SJSA1 (cell line): Measurements from ENCODE around the gene TXNRD2. TPM values are rescaled to one million over a fixed set of nuclear protein-coding genes. Genes with fewer than 3 reads are reported as not detected.

Source experiments
- DNase-seq, 2 experiments: peaks; one replicate each; pipeline ENCODE4 v3.0.0-alpha.2; 2015 to 2020; ENCODE audit warnings: low spot score in 2 of 2, low read depth in 1 of 2
- H3K27ac ChIP-seq: fragments of 250-450 bp; sonication (Bioruptor Pico); 2 replicates; pipeline ENCODE4 v1.5.1; 2020; ENCODE audit warnings: mild to moderate bottlenecking, moderate library complexity
- H3K27me3 ChIP-seq: fragments of 250-450 bp; sonication (Bioruptor Pico); replicated peaks from 2 replicates; pipeline ENCODE4 v1.5.1; 2020; ENCODE audit warnings: mild to moderate bottlenecking, moderate library complexity
- H3K36me3 ChIP-seq: fragments of 250-450 bp; sonication (Bioruptor Pico); 2 replicates; pipeline ENCODE4 v1.5.1; 2020; ENCODE audit warnings: mild to moderate bottlenecking
- H3K4me1 ChIP-seq: fragments of 250-450 bp; sonication (Bioruptor Pico); replicated peaks from 2 replicates; pipeline ENCODE4 v1.6.1; 2021; ENCODE audit warnings: mild to moderate bottlenecking
- H3K4me3 ChIP-seq: fragments of 250-450 bp; sonication (Bioruptor Pico); 2 replicates; pipeline ENCODE4 v1.5.1; 2020; ENCODE audit warnings: mild to moderate bottlenecking
- H3K9me3 ChIP-seq: fragments of 250-450 bp; sonication (Bioruptor Pico); replicated peaks from 2 replicates; pipeline ENCODE4 v1.5.1; 2020; ENCODE audit warnings: mild to moderate bottlenecking
- total RNA-seq: library from RNA; depleted of rRNA; stranded (reverse); fragments of >200 nt; shearing (Covaris generic); gene quantifications from 2 replicates; pipeline ENCODE4 v1.2.3, GENCODE V29; 2014

The TXNRD2 gene
- total RNA-seq, 1 experiment from 2014 or later = 42.5 TPM

DNA sequence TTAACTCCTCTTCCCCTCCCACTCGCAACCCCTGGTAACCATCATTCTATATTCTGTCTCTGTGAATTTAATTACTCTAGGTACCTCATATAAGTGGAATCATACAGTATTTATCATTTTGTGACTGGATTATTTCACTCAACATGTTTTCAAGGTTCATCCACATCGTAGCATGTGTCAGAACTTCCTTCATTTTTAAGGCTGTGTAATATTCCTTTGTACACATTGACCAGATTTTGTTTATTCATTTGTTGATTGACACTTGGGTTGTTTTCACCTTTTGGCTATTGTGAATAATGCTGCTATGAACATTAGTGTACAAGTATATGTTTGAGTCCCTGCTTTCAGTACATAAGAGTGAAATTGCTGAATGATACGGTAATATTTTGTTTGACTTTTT lies 84.2 kb downstream of the TXNRD2 start:
- DNase-seq = no peak
- no peak overlapping the region for H3K4me3 ChIP-seq
- H3K27ac ChIP-seq = no peak overlapping the region
- peaks cover 28% of the 10 kb centered on the region for H3K4me1 ChIP-seq
- no peaks in the 10 kb centered on the region; the same call in 1 of the 2 replicates for H3K9me3 ChIP-seq
- peaks cover 33% of the 10 kb centered on the region for H3K36me3 ChIP-seq
- H3K27me3 ChIP-seq = no peaks in the 10 kb centered on the region

DNA sequence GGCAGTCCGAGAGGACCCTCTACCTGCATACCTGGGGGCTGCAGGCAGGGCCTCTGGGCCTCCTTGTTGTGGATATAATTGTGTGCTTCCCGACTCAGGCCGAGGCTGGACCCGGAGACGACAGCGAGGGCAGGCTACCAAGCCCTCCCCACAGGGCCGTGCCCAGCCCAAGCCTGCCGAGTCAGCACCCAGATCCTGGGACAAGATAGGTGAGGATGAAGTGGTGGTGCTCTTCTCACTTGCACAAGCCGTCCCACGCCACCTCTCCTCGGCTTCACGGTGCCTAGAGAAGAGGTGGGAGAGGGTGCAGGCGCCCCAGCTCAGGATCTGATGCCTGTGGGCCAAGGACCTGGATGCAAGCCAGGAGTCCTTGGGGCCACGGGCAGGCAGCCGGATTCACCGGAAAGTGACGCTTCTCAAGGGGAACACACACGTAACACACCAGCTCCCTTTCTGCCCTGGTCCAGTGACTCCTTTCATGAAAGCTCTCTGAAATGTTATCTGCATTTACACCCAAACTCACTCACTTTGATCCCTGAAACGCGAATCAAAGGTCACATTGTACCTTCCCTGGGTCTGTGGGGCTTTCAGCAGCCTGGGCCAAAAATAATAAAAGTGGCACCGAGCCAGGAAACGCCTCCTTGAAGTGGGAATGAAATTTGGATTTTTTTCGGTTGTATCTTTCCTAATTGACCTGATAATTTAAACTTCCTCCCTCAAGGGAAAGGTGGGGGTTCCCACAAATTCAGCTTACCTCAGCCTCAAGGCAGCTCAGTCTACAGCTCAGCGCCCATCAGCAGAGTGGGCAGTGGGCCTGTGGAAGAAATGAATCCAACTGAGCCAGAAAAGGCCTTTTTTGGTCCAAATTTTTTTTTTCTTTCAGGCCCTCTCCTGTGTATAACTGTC lies 85.9 kb downstream of the TXNRD2 start:
- peaks cover 28% of the 10 kb centered on the region for H3K4me1 ChIP-seq
- H3K27me3 ChIP-seq = no peaks in the 10 kb centered on the region
- H3K27ac ChIP-seq = peak overlapping the region; percentile 85
- no peaks in the 10 kb centered on the region; the same call in none of the 2 replicates for H3K9me3 ChIP-seq
- DNase-seq = peak; percentile 70 to 81
- H3K4me3 ChIP-seq = peak overlapping the region; percentile 83
- peaks cover 49% of the 10 kb centered on the region for H3K36me3 ChIP-seq

DNA sequence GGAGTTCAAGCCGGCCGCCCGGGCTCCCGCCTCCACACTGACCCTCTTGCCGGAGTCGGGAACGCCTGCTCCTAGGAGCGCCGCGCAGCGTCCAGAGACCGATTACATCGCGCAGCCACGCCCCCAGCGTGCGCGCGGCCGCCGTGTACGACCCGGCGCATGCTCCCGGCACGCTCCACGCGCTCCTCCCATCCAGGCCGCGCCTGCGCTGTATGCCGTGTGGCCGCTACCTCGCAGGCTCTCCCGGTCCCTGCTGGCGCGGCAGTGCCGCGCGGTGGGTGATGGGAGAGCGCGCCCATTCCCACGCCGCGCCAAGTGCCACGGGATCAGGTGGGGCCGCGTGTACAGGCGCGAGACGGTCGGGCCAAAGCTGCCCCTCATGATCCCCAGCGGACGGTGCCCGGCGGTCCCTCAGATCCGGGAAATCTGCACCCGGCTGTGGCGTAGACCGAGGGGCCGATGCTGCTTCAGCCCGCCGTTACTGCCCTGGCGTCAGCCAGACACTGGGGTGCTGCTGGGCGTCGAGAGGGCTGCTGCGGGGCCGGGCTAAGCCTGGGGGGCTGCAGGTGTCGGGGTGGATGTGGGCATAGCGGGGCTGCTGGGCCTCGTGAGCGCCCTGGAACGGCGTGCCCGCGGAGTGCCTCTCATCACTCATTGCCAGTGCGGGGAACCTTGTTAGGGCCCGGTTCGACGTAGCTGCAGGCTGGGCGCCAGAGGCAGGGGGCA lies 86.7 kb downstream of the TXNRD2 start, which contains the start of the genes GNB1L and RTL10:
Gene GNB1L, minus strand, starts transcription at position 97 of the 726 bp plus-strand sequence. CDS start 33,519 bp downstream, outside the sequence.
Gene RTL10, minus strand, starts transcription at position 97 of the 726 bp plus-strand sequence. CDS start 2,613 bp downstream, outside the sequence.
- DNase-seq = peak; percentile 96
- peaks cover 28% of the 10 kb centered on the region for H3K4me1 ChIP-seq

DNA sequence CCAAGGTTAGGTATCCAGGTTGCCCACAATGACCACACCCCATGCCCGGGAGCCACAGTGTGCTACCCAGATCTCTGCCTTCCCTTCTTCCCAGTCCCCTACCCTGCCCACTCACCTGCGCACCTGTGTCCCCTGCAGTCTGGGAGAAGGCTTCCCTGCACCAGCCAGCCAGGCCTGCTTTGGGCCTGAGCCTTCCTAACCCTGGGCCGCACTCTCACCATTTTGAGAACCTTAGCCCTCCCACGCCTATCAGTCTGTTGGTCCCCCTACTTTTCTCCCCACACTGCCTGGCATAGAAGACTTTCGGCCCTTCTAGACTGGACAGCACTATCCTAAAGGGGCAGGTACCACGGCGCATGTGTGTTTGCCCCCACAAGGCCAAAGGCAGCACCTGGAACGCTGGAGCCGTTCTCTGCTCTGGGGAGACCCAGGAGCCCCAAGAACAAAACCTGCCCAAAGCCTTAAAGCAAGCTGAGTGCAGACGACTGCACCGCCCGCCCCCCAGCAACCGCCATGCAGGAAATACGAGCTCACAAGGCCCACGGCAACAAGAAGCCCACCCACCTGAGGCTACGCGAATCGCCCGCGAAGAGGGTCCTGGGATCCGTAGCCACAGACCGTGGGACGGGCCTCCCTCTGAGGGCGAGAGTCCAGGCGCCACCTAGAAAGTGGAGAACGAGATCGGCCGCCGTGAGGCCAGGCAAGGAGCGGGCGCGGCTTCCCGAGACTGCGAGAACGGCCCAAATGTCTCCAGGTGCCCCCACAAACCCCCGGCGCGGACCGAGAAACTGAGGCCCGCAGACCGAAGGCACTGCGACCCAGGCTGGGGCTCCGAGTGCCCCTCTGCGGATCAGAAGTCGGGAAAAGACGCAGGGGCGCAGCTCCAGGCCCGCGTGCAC lies 87.5 kb downstream of the TXNRD2 start:
- Histone ChIP-seq H3K27ac (peak overlapping the region; percentile 35), H3K4me3 (peak overlapping the region; percentile 83), H3K27me3 (no peaks in the 10 kb centered on the region), H3K36me3 (peaks cover 63% of the 10 kb centered on the region), H3K9me3 (no peaks in the 10 kb centered on the region; the same call in none of the 2 replicates), H3K4me1 (peaks cover 28% of the 10 kb centered on the region)
- DNase-seq = peak in 1 of 2 experiments; percentile 40

More for the DNA sequence above, 86.7 kb downstream of the TXNRD2 start, which contains the start of the genes GNB1L and RTL10:
- Histone ChIP-seq H3K4me3 (peak within 1 kb of the TSS; percentile 83), H3K9me3 (no peaks in the 10 kb centered on the region; the same call in none of the 2 replicates), H3K36me3 (peaks cover 57% of the 10 kb centered on the region), H3K27ac (peak within 1 kb of the TSS; percentile 85), H3K27me3 (no peaks in the 10 kb centered on the region)

DNA sequence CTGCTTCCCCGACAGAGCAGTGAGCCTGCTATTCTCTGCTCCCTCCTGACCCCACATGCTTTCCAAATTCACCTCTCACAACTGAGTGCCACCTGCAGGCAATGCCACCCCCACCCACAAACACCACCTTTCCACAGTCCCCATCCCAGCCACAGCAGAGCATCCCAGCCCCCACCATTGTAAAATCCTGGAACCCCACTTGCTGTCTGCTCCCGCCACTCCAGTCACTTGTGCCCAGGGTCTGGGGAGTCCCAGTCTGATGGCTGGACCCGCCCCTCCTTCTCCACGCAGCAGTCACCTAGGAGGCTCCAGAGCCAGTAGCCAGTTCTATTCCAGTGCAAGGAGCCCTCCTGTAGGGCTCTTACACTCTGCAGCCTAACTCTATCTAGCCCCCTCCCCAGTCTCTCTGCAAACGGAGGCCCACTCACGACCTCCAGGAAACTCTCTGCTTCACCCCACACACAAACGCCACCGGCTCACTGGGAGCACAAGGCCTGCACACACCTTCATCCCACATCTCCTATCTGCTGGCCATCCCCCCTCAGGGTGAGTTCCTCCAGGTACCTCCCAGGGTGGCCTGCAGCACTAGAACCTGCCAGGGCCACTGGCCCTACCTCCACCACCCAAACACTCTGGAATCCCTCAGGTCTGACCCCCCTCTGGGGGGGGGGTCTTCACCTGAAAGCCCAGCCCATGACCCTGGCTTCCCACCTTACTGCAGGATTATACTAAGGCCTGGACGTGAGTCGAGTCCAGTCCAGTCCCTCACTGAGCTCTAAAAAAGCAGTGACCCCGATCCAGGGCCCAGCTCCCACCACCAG lies 88.3 kb downstream of the TXNRD2 start:
- no peak for DNase-seq
- peak overlapping the region; percentile 83 for H3K4me3 ChIP-seq
- no peak overlapping the region for H3K27ac ChIP-seq
- H3K9me3 ChIP-seq = no peaks in the 10 kb centered on the region; the same call in none of the 2 replicates
- H3K36me3 ChIP-seq = peaks cover 69% of the 10 kb centered on the region
- no peaks in the 10 kb centered on the region for H3K27me3 ChIP-seq
- peaks cover 33% of the 10 kb centered on the region for H3K4me1 ChIP-seq

DNA sequence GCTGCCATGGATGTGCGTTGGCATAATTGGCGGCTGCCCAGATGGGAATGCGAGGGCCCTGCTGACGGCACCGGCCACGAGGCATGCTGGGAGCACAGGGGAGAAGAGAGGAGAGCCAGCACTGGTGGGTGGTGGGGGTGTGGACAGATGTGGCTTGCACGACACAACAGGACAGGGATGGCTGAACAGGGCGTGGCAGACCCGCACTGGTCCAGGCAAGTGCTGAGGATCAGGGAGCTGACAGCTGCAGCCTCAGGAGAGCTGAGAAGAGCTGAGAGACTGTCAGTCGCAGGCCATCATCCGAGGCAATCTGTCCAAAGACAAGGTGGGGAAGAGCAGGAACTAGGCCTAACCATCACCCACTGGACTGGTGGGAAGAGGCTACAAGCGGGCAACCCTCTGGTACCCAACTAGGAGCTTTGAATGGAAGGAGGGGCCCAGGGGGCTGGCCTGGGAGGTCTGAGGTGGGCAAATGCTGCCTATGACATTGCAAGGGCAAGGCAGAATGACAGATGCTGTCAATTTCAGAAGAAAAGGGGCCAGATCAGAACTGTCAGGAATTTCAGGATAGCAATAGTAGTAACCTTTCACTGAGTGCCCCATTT lies 89.3 kb downstream of the TXNRD2 start:
- H3K4me3 ChIP-seq = no peak overlapping the region
- peaks cover 74% of the 10 kb centered on the region for H3K36me3 ChIP-seq
- H3K4me1 ChIP-seq = peaks cover 33% of the 10 kb centered on the region
- H3K27me3 ChIP-seq = no peaks in the 10 kb centered on the region
- no peak overlapping the region for H3K27ac ChIP-seq
- DNase-seq = peak in 1 of 2 experiments; percentile 41
- H3K9me3 ChIP-seq = no peaks in the 10 kb centered on the region; the same call in none of the 2 replicates

DNA sequence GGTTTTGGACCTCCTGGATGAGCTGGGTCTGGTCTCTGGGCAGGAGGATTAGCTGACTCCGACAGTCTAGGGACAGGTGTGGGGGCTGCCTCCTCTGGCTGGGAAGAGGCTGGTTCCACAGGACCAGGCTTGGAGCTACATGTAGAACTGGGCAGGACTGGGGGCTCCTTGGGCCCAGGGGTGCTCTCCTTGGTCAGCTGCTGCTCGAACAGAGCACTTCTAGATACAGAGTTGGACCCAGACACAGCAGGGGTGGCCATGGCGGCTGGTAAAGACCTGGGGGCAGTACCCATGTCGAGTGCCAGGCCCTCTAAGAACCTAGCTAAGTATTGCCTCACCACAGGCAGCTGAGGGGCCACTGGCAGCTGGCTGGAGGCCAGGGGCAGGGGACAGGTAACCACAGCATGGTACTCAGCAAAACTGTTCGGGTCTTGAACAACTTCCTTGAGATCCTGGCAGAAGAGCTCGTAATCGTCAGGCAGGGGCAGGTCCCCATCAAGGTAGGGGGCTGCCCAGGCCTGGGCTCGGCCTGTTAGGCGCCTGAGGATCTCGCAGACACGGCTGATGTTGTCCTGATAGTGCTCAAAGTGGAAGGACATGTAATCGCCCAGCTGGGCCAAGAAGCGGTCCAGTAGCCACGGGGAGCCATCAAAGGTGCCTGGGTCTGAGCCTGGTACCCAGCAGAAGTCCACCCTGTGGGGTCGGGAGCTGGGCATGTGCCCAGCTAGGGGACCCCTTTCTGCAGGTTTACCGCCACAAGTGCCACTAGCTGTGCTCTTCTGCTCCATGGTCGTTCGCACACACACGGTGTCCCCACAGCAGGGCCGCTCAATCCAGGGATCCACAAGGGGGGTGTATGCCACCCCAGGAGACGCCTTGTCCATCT lies 90.1 kb downstream of the TXNRD2 start:
- no peak for DNase-seq
- H3K9me3 ChIP-seq = no peaks in the 10 kb centered on the region; the same call in none of the 2 replicates
- no peak overlapping the region for H3K4me3 ChIP-seq
- H3K4me1 ChIP-seq = peaks cover 33% of the 10 kb centered on the region
- no peaks in the 10 kb centered on the region for H3K27me3 ChIP-seq
- H3K36me3 ChIP-seq = peaks cover 72% of the 10 kb centered on the region
- no peak overlapping the region for H3K27ac ChIP-seq

DNA sequence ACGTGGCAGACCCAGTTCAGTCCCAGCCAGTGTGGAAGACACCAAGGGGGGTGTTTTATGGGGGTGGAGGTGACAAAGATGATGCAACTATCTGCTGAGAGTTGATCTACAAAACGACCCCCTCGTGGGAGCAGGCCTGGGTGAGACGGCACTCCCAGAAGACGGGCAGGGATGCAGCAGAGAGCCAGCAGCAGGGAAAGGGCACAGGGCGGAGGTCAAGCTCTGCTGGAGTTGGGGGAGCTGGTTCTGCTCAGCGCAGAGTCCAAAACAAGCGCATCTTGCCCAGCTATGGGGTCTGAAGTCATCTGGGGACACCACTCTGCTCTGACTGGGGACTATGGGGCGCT lies 90.9 kb downstream of the TXNRD2 start:
- Histone ChIP-seq H3K36me3 (peaks cover 70% of the 10 kb centered on the region), H3K4me3 (no peak overlapping the region), H3K27me3 (no peaks in the 10 kb centered on the region), H3K27ac (no peak overlapping the region), H3K9me3 (no peaks in the 10 kb centered on the region; the same call in none of the 2 replicates), H3K4me1 (peaks cover 27% of the 10 kb centered on the region)
- no peak for DNase-seq

DNA sequence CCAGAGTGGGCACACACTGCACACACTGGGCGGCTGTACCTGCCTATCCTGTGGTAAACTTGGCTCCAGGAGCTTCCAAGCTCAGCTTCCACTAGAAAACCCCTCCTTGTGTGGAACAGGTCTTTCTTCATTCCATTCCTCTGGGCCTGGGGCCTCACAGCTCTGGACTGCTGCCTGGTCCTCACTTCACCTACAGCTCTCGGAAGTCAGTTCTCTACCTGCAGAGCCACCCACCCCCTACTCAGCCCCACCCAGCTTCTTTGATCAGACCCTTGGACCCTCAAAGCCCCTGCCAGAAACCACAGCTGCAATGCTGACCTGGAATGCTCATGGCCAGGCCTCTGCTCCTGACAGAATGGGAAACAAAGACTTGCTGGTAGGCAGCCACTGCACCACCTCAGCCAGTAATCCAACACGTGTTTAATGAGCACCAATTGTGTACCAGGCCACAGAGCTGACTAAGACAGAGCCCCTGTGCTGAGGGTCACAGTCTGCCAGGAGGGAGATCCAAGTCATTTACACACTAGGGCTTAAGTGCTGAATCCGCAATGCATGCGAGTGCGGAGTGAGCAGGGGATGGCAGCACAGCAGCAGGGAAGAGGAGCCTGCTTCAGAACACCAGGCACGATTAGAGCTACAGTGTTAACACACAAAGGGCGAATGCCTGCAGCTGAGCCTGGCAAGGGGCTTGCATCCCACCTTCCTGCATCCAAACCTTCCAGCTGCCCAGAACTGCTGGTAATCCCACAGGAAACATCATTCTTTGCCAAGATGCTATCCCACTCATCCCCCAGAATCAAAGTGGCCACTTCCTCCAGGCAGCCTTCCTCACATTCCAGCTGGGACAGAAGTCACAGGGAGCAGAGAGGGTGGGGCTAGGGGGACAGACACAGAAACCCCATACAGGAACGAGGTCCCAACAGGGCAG lies 91.5 kb downstream of the TXNRD2 start:
- no peak for DNase-seq
- no peaks in the 10 kb centered on the region for H3K27me3 ChIP-seq
- H3K9me3 ChIP-seq = no peaks in the 10 kb centered on the region; the same call in none of the 2 replicates
- no peak overlapping the region for H3K4me3 ChIP-seq
- peaks cover 20% of the 10 kb centered on the region for H3K4me1 ChIP-seq
- no peak overlapping the region for H3K27ac ChIP-seq
- H3K36me3 ChIP-seq = peaks cover 66% of the 10 kb centered on the region

DNA sequence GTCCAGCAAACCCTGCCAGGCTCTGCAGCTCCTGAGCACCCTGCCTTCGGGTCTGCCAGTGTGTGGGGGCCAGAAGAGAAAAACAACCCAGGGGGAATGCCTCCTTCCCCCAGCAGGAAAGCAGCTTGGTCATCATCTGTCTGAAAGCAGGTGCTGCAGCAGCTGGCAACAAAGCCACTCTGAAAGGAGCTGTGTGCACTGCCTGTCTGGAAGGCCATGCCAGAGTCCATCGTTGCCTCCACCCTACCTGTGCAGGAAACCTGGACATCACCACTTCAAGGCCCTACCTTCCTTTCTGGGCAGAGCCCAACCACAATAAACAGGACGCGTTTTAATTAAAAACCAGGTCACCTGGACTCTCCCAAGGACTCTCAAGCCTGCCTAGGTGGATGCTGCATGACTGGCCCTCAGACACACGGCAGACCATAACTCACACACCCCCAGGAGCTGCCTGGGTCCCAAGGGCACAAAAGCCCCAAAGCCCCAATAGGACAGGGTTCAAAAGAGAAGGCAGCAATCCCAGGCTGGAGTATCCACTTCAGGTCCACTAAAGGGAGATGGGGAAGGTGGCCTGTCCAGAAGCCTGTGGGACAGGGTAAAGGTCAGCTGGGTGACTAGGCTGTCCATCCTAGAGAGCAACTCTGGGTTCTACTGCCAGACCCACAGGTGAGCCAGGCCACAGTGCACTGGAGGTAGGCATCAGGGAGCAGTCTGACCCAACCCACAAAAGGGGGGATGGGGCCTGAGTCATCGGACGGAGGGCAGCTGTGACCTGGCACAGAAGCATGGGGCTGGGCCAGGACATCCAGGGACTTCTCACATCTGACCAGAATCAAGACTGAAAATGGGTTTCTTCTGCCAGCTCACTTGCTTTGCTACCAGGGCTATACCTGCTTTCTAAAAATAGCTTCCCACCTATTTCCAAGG lies 93.1 kb downstream of the TXNRD2 start:
- peaks cover 69% of the 10 kb centered on the region for H3K36me3 ChIP-seq
- no peak overlapping the region for H3K27ac ChIP-seq
- no peaks in the 10 kb centered on the region for H3K27me3 ChIP-seq
- peak in 1 of 2 experiments; percentile 48 for DNase-seq
- peaks cover 25% of the 10 kb centered on the region for H3K4me1 ChIP-seq
- H3K4me3 ChIP-seq = no peak overlapping the region
- no peaks in the 10 kb centered on the region; the same call in 1 of the 2 replicates for H3K9me3 ChIP-seq
